Endometrial microvascular endothelial cells (primary cell): ENCODE measurements around the gene NTN1. TPM values are rescaled to one million over a fixed set of nuclear protein-coding genes. Genes with fewer than 3 reads are reported as not detected.
"Not testable (repeated sequence)": the region's sequence is repeated elsewhere in the genome, so short reads cannot be mapped to it uniquely, and the experiment has no call there.

Source experiments
- in situ Hi-C: cut with HindIII; loops from 2 replicates; pipeline ENCODE4 v1.10.0; 2017; ENCODE audit warnings: low sequenced_read_pairs, low pct_unique_long_range_greater_than_20kb; ENCODE audit errors: inconsistent ontology term
- total RNA-seq: library from RNA; depleted of rRNA; stranded (reverse); fragments of >200 nt; gene quantifications from one replicate; pipeline ENCODE4 v1.2.3, GENCODE V29; 2015; ENCODE audit errors: inconsistent ontology term

Gene NTN1
- not detected for total RNA-seq

- in situ Hi-C loops, result no loop called here
Observed at GRCh38 chr17:9021158-9021991, at the start of gene NTN1. NTN1 (plus strand) TSS chr17:9021510; CDS start chr17:9022374, 864 bp downstream.

- in situ Hi-C loops, result no loop called here
Observed at GRCh38 chr17:8975091-8975725, 46.1 kb upstream of the NTN1 start.

GRCh38 chr17:8976638-8977037, 44.7 kb upstream of the NTN1 start:
- in situ Hi-C loops, result no loop called here

GRCh38 chr17:8979715-8980114, 41.6 kb upstream of the NTN1 start:
- in situ Hi-C loops, result no loop called here

GRCh38 chr17:8981443-8981842, 39.9 kb upstream of the NTN1 start:
- in situ Hi-C loops, result no loop called here

- in situ Hi-C loops, result not testable (repeated sequence)
Observed at GRCh38 chr17:8984225-8984624, 37.1 kb upstream of the NTN1 start.

- in situ Hi-C loops, result no loop called here
Observed at GRCh38 chr17:8985054-8985701, 36.1 kb upstream of the NTN1 start.

- in situ Hi-C loops, result no loop called here
Observed at GRCh38 chr17:8986295-8986694, 35.0 kb upstream of the NTN1 start.

GRCh38 chr17:8988263-8988935, 32.9 kb upstream of the NTN1 start:
- in situ Hi-C loops, result not testable (repeated sequence)

GRCh38 chr17:8991514-8992285, 29.6 kb upstream of the NTN1 start:
- in situ Hi-C loops, result no loop called here

- in situ Hi-C loops, result no loop called here
Observed at GRCh38 chr17:8994319-8994718, 27.0 kb upstream of the NTN1 start.

- in situ Hi-C loops, result no loop called here
Observed at GRCh38 chr17:8995711-8996110, 25.6 kb upstream of the NTN1 start.

GRCh38 chr17:8997994-8998628, 23.2 kb upstream of the NTN1 start:
- in situ Hi-C loops, result no loop called here

GRCh38 chr17:9001559-9001958, 19.8 kb upstream of the NTN1 start:
- in situ Hi-C loops, result no loop called here

GRCh38 chr17:9002227-9002605, 19.1 kb upstream of the NTN1 start:
- in situ Hi-C loops, result no loop called here

- in situ Hi-C loops, result no loop called here
Observed at GRCh38 chr17:9002606-9003354, 18.5 kb upstream of the NTN1 start.

- in situ Hi-C loops, result no loop called here
Observed at GRCh38 chr17:9003355-9004131, 17.8 kb upstream of the NTN1 start.
